HEK293 (cell line): ENCODE results near the gene NEK10.

Source experiments
- MYNN ChIP-seq: fragments of 450-650 bp; formaldehyde crosslinking; IDR thresholded peaks from 2 replicates; pipeline ENCODE4 v1.5.1; 2016; ENCODE audit warnings: missing biosample characterization, missing genetic modification characterization, borderline replicate concordance
- ZNF274 ChIP-seq, 2 experiments: fragments of 200-500 bp in 1 of 2; fragments of 450-650 bp in 1 of 2; sonication (Bioruptor generic) in 1 of 2; formaldehyde crosslinking in 1 of 2; IDR thresholded peaks; 2 replicates each; pipeline versions ENCODE4 v1.5.1 to v1.6.1; 2014 to 2016; ENCODE audit warnings: borderline replicate concordance in 1 of 2, inconsistent platforms in 1 of 2, low read length in 1 of 2, missing biosample characterization in 1 of 2, missing genetic modification characterization in 1 of 2
- ZNF777 ChIP-seq: fragments of 450-650 bp; formaldehyde crosslinking; IDR thresholded peaks from 2 replicates; pipeline ENCODE4 v1.5.1; 2017; ENCODE audit warnings: missing biosample characterization, missing genetic modification characterization, borderline replicate concordance
- TF ChIP-seq, protein P1 (sequence below): fragments of 450-650 bp; formaldehyde crosslinking; IDR thresholded peaks from 2 replicates; pipeline ENCODE4 v1.5.1; 2016; ENCODE audit warnings: missing biosample characterization, missing genetic modification characterization

DNA sequence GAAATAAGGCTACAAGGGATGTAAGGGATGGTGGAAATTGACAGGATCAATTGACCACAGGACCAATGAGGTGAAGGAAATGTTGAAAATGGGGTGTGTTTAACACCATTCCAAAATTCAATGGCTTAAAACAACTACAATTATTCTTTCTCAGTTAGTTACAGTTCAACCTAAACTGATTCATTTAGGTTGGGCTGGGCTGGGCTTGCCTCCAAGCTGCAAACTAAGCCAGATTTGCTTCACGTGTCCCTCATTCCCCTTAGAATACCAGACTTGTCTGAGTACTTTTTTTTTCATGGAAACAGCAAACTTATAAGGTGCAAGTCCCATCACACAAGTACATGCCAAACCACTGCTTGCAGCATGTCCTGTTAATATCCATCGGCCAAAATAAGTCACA is 280.1 kb downstream of the NEK10 start:
- TF ChIP-seq, protein P1, sequence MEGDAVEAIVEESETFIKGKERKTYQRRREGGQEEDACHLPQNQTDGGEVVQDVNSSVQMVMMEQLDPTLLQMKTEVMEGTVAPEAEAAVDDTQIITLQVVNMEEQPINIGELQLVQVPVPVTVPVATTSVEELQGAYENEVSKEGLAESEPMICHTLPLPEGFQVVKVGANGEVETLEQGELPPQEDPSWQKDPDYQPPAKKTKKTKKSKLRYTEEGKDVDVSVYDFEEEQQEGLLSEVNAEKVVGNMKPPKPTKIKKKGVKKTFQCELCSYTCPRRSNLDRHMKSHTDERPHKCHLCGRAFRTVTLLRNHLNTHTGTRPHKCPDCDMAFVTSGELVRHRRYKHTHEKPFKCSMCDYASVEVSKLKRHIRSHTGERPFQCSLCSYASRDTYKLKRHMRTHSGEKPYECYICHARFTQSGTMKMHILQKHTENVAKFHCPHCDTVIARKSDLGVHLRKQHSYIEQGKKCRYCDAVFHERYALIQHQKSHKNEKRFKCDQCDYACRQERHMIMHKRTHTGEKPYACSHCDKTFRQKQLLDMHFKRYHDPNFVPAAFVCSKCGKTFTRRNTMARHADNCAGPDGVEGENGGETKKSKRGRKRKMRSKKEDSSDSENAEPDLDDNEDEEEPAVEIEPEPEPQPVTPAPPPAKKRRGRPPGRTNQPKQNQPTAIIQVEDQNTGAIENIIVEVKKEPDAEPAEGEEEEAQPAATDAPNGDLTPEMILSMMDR (tag by site-specific recombination) = no peak
- TF ChIP-seq ZNF777 (tag by site-specific recombination) (no peak), ZNF274 (IDR thresholded peaks at IDR 0.05; ENCODE audit: low read length) (no peak), ZNF274 (tag by site-specific recombination; IDR thresholded peaks at IDR 0.05; ENCODE audit: borderline replicate concordance) (no peak), MYNN (tag by site-specific recombination) (no peak)
